ENCODE measurements around the gene FBXL20.

- TF ChIP-seq GATA3 (IDR thresholded peaks at IDR 0.05; ENCODE audit: low read depth, low read length) (no peak), GATA2 (IDR thresholded peaks at IDR 0.05; ENCODE audit: low read depth, low read length) (no peak)
These were observed 163.0 kb downstream of the FBXL20 start for GRCh38 chr17:39238311-39238972.
